Left ventricle myocardium inferior (tissue), 1 donor: ENCODE measurements around the gene IFNLR1. TPM values are rescaled to one million over a fixed set of nuclear protein-coding genes. Genes with fewer than 3 reads are reported as not detected.

Experiments
- DNase-seq: peaks from one replicate; pipeline ENCODE4 v3.0.0-alpha.2; 2020
- H3K27ac ChIP-seq: fragments of 200-600 bp; replicated peaks from 2 replicates; pipeline ENCODE4 v1.8.0; 2021
- H3K27me3 ChIP-seq: fragments of 200-600 bp; 2 replicates; pipeline ENCODE4 v1.8.0; 2021; ENCODE audit warnings: low read depth
- H3K36me3 ChIP-seq: fragments of 200-600 bp; 2 replicates; pipeline ENCODE4 v1.8.0; 2021
- H3K4me1 ChIP-seq: fragments of 200-600 bp; 2 replicates; pipeline ENCODE4 v1.8.0; 2021
- H3K4me3 ChIP-seq: fragments of 200-600 bp; 2 replicates; pipeline ENCODE4 v1.8.0; 2021; ENCODE audit warnings: mild to moderate bottlenecking, moderate library complexity
- H3K9me3 ChIP-seq: fragments of 200-600 bp; replicated peaks from 2 replicates; pipeline ENCODE4 v1.8.0; 2021
- intact Hi-C: fragments of 100-400 bp; cut with micrococcal nuclease; formaldehyde crosslinking; loops from one replicate; pipeline ENCODE4 v1.11.0; 2022
- total RNA-seq: library from RNA; stranded (reverse); fragmentation: NEBNext Ultra II Directional; extraction: Animal tissue kit (Norgen Biotek cat#: 25700); gene quantifications from one replicate; pipeline ENCODE4 v1.2.1, GENCODE V29; 2021
- TF ChIP-seq, protein P1 (sequence below): fragments of 200-600 bp; IDR thresholded peaks from 2 replicates; pipeline ENCODE4 v1.8.0; 2021; ENCODE audit warnings: antibody characterized with exemption, mild to moderate bottlenecking, borderline replicate concordance
- donor health status: DM: no; HTN: yes; CAD: no; lungs with severe emphysema.

IFNLR1 gene
- total RNA-seq, 1 donor from 2014 or later: 2.0 TPM

DNA sequence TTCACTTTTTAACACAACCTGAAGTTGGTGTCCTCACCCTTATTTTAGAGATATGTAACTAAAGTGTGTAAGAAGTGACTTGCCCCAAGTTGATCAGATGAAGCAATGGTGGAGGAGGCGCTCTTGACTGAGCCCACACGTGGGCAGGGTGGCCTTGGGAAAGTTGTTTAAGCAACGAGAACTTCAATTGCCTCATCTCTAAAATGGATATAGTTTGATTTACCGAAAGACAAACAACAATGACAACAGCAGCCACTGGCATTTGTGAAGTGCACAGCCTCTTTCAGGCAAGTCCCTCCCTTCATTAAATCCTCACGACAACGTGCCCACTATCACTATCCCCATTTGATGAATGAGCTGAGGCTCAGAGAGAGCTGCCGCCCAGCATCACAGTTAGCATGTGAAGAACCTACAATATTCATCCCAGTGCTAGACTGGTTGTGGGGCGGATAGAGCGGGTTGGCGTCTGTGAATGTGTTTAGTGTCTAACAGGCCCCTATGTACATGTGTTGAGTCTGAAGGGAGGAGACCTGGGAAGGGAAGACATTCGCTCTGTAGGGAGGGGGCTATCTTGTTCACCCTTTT lies 47.2 kb downstream of the IFNLR1 start:
- TF ChIP-seq, protein P1, sequence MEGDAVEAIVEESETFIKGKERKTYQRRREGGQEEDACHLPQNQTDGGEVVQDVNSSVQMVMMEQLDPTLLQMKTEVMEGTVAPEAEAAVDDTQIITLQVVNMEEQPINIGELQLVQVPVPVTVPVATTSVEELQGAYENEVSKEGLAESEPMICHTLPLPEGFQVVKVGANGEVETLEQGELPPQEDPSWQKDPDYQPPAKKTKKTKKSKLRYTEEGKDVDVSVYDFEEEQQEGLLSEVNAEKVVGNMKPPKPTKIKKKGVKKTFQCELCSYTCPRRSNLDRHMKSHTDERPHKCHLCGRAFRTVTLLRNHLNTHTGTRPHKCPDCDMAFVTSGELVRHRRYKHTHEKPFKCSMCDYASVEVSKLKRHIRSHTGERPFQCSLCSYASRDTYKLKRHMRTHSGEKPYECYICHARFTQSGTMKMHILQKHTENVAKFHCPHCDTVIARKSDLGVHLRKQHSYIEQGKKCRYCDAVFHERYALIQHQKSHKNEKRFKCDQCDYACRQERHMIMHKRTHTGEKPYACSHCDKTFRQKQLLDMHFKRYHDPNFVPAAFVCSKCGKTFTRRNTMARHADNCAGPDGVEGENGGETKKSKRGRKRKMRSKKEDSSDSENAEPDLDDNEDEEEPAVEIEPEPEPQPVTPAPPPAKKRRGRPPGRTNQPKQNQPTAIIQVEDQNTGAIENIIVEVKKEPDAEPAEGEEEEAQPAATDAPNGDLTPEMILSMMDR: no peak
- intact Hi-C loops: no loop called here

DNA sequence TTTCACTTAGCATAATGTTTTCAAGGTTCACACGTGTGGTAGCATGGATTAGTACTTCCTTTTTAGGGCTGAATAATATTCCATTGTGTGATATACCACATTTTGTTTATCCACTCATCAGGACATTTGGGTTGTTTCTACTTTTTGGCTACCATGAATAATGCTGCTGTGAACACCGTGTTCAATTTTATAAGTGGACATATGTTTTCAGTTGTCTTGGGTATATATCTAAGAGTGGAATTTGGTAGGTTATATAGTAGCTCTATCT lies 47.9 kb downstream of the IFNLR1 start:
- no peak for DNase-seq
- Histone ChIP-seq H3K9me3 (no peaks in the 10 kb centered on the region), H3K36me3 (no peaks in the 10 kb centered on the region), H3K27ac (no peak overlapping the region), H3K4me3 (no peak overlapping the region), H3K4me1 (peaks cover 15% of the 10 kb centered on the region), H3K27me3 (peaks cover 20% of the 10 kb centered on the region)
- TF ChIP-seq, protein P1: no peak
- intact Hi-C loops: no loop called here

More for the DNA sequence above, 47.2 kb downstream of the IFNLR1 start:
- DNase-seq: no peak
- Histone ChIP-seq H3K4me3 (no peak overlapping the region), H3K27ac (no peak overlapping the region), H3K4me1 (peaks cover 15% of the 10 kb centered on the region), H3K9me3 (no peaks in the 10 kb centered on the region), H3K27me3 (peaks cover 20% of the 10 kb centered on the region), H3K36me3 (no peaks in the 10 kb centered on the region)

DNA sequence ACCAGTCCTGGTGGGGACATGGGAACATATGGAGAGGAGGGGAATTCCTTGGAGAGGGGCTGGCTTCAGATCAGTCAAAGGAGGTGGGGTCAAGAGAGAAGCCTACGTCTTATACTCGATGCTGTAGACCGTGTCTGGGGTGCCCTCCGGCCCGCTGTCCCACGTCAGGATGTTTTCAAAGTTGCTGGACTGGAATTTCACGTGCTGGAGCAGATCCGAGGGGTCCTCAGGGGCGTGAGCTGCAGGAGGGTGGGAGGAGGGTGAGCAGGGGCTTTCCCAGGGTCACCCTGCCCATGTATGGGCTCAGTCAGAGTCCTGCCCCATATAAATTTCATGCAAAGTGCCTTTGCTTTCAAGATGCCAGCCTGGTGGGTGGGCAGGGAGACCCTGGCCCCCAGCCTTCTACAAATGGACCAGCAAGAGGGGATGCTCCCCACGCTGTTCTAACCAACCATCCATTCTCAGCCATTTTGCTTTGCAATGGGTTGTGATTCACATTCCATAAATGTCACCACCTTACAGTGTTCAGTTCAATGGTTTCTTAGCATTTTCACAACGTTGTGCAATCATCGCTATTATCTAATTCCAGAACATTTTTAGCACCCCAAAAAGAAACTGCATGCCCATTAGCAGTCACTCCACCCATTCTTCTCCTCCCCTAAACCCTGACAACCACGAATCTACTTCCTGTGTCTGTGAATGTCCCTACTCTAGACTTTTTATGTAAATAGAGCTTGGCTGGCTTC lies 48.4 kb downstream of the IFNLR1 start:
- peaks cover 20% of the 10 kb centered on the region for H3K27me3 ChIP-seq
- no peaks in the 10 kb centered on the region for H3K9me3 ChIP-seq
- peaks cover 13% of the 10 kb centered on the region for H3K4me1 ChIP-seq
- H3K4me3 ChIP-seq: no peak overlapping the region
- TF ChIP-seq, protein P1: no peak
- H3K27ac ChIP-seq: no peak overlapping the region
- intact Hi-C loops: no loop called here
- no peak for DNase-seq
- no peaks in the 10 kb centered on the region for H3K36me3 ChIP-seq

DNA sequence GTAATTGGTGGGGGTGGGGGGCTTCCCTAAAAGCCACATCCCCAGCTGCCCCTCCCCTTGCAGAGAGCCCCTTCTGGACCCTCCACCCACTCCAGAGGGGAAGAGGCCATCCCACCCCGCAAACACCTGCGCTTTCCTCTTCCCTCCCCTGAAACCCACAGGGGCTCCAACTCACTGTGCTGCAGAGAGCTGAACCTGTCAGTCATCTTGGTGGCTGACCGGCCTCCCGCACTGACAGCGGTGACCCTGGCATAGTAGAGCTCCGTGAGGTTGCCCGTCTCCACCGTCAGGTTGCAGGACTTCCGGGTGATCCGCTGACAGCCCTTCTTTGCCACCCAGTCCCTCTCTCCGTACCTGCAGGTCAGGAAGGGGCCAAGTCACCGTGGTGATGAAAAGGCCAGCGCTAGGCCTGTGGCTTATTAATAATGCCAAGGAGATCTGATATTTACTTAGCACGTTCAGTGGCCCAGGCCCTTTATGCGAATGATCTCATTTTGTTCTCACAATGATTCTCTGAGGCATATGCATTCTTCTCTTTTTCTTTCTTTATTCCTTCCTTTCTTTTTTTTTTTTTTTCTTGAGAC lies 50.0 kb downstream of the IFNLR1 start:
- DNase-seq: no peak
- intact Hi-C loops: no loop called here
- H3K9me3 ChIP-seq: no peaks in the 10 kb centered on the region
- TF ChIP-seq, protein P1: no peak
- peaks cover 12% of the 10 kb centered on the region for H3K27me3 ChIP-seq
- H3K4me3 ChIP-seq: no peak overlapping the region
- H3K4me1 ChIP-seq: no peaks in the 10 kb centered on the region
- no peak overlapping the region for H3K27ac ChIP-seq
- no peaks in the 10 kb centered on the region for H3K36me3 ChIP-seq

DNA sequence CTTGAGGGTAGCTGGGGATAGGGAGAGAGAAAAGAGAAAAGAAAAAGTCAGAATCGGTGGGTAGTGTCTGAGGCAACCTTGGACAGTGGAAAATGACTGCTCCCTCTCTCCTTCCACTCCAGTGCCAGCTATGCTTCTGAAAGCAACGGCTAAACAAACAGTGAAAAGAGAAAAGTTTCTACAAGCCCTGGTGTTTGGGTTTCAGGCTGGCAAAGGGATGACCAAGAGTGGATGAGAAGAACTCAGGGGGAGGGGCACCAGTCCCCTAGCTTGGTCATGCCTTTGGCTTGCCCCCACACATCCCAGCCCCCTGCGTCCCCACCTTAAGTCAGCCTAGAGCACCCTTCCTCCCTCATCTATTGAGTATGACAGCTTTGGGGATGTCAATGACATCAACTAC lies 52.7 kb downstream of the IFNLR1 start:
- no peak overlapping the region for H3K27ac ChIP-seq
- intact Hi-C loops: no loop called here
- TF ChIP-seq, protein P1: no peak

More for the DNA sequence above, 52.7 kb downstream of the IFNLR1 start:
- Histone ChIP-seq H3K36me3 (no peaks in the 10 kb centered on the region), H3K27me3 (no peaks in the 10 kb centered on the region), H3K9me3 (peaks cover 17% of the 10 kb centered on the region), H3K4me3 (no peak overlapping the region), H3K4me1 (no peaks in the 10 kb centered on the region)
- no peak for DNase-seq
